Astrocyte (in vitro differentiated cells and primary cell): ENCODE measurements around the gene LCN1. TPM values are rescaled to one million over a fixed set of nuclear protein-coding genes. Genes with fewer than 3 reads are reported as not detected.

ENCODE experiments used
- DNase-seq: peaks from one replicate; pipeline ENCODE4 v3.0.0-alpha.2; 2010; ENCODE audit warnings: low read depth
- FAIRE-seq: peaks from 2 replicates; lab custom pipeline; 2011; peaks lifted over from hg19 to GRCh38; lab: Jason Lieb, UNC
- H2AFZ ChIP-seq: 2 replicates; pipeline ENCODE4 v1.6.0; 2012; ENCODE audit warnings: low read depth, low read length, inconsistent platforms
- H3K27ac ChIP-seq: 2 replicates; pipeline ENCODE4 v1.5.1; 2011; ENCODE audit warnings: low read depth, low read length, inconsistent platforms
- H3K27me3 ChIP-seq: 2 replicates; pipeline ENCODE4 v1.6.0; 2011; ENCODE audit warnings: low read length, inconsistent platforms; ENCODE audit not compliant: insufficient read depth
- H3K36me3 ChIP-seq: 2 replicates; pipeline ENCODE4 v1.5.1; 2011; ENCODE audit warnings: low read length, inconsistent platforms; ENCODE audit not compliant: insufficient read depth
- H3K4me1 ChIP-seq: 2 replicates; pipeline ENCODE4 v1.5.1; 2011; ENCODE audit warnings: low read length, inconsistent platforms; ENCODE audit not compliant: insufficient read depth
- H3K4me2 ChIP-seq: 2 replicates; pipeline ENCODE4 v1.6.0; 2012; ENCODE audit warnings: low read length, inconsistent platforms
- H3K4me3 ChIP-seq: 2 replicates; pipeline ENCODE4 v1.5.1; 2011; ENCODE audit warnings: low read depth, mild to moderate bottlenecking, low read length, inconsistent platforms; ENCODE audit not compliant: insufficient read depth
- H3K79me2 ChIP-seq: 2 replicates; pipeline ENCODE4 v1.6.0; 2012; ENCODE audit warnings: mild to moderate bottlenecking, low read length, inconsistent platforms; ENCODE audit not compliant: insufficient read depth
- H3K9ac ChIP-seq: 2 replicates; pipeline ENCODE4 v1.6.0; 2012; ENCODE audit warnings: mild to moderate bottlenecking, low read length, inconsistent platforms
- H3K9me3 ChIP-seq: 2 replicates; pipeline ENCODE4 v1.5.1; 2012; ENCODE audit warnings: low read depth, mild to moderate bottlenecking, low read length, inconsistent platforms; ENCODE audit not compliant: insufficient read depth
- H4K20me1 ChIP-seq: 2 replicates; pipeline ENCODE4 v1.6.0; 2012; ENCODE audit warnings: low read length, inconsistent platforms; ENCODE audit not compliant: insufficient read depth
- H3K27ac Mint-ChIP-seq: one replicate; pipeline ENCODE4 v1.8.0; 2021; ENCODE audit warnings: mild to moderate bottlenecking, mixed read lengths; ENCODE audit not compliant: unreplicated experiment
- H3K27me3 Mint-ChIP-seq: one replicate; pipeline ENCODE4 v1.8.0; 2021; ENCODE audit warnings: low read depth, mixed read lengths; ENCODE audit not compliant: unreplicated experiment
- H3K36me3 Mint-ChIP-seq: one replicate; pipeline ENCODE4 v1.8.0; 2021; ENCODE audit warnings: low read depth, mixed read lengths; ENCODE audit not compliant: unreplicated experiment
- H3K4me1 Mint-ChIP-seq: one replicate; pipeline ENCODE4 v1.8.0; 2021; ENCODE audit warnings: low read depth, mixed read lengths; ENCODE audit not compliant: unreplicated experiment
- H3K4me3 Mint-ChIP-seq: one replicate; pipeline ENCODE4 v1.8.0; 2021; ENCODE audit warnings: mild to moderate bottlenecking, moderate library complexity, mixed read lengths; ENCODE audit not compliant: unreplicated experiment
- H3K9me3 Mint-ChIP-seq: one replicate; pipeline ENCODE4 v1.8.0; 2021; ENCODE audit warnings: mild to moderate bottlenecking, mixed read lengths; ENCODE audit not compliant: unreplicated experiment
- CTCF ChIP-seq: IDR thresholded peaks from 2 replicates; pipeline ENCODE4 v1.5.1; 2011; ENCODE audit warnings: low read depth, mild to moderate bottlenecking, inconsistent platforms, low read length, moderate library complexity; ENCODE audit not compliant: insufficient read depth
- EZH2 ChIP-seq: IDR thresholded peaks from 2 replicates; pipeline ENCODE4 v1.6.1; 2012; ENCODE audit warnings: mild to moderate bottlenecking, low read length, inconsistent platforms; ENCODE audit not compliant: insufficient read depth
- total RNA-seq: library from RNA; stranded (reverse); gene quantifications from 2 replicates; pipeline ENCODE4 v1.2.1, GENCODE V29; 2021

Gene LCN1
- total RNA-seq, 1 donor from 2014 or later, result not detected

GRCh38 chr9:135570456-135570855 is 49.2 kb downstream of the LCN1 start:
- H3K27me3 Mint-ChIP-seq, result peaks cover 22% of the 10 kb centered on the region
- no peak overlapping the region for H3K4me3 Mint-ChIP-seq
- Histone ChIP-seq H3K27ac (no peak overlapping the region), H3K9me3 (peaks cover 3% of the 10 kb centered on the region), H3K79me2 (no peaks in the 10 kb centered on the region), H3K4me1 (no peaks in the 10 kb centered on the region), H3K4me2 (no peak overlapping the region), H3K27me3 (no peaks in the 10 kb centered on the region), H2AFZ (no peak overlapping the region), H3K4me3 (no peak overlapping the region), H3K36me3 (no peaks in the 10 kb centered on the region), H4K20me1 (no peaks in the 10 kb centered on the region), H3K9ac (no peak overlapping the region)
- H3K36me3 Mint-ChIP-seq, result no peaks in the 10 kb centered on the region
- no peak overlapping the region for H3K27ac Mint-ChIP-seq
- H3K9me3 Mint-ChIP-seq, result peaks cover 16% of the 10 kb centered on the region
- TF ChIP-seq CTCF, result no peak
- no peak for TF ChIP-seq EZH2
- FAIRE-seq (no peak), DNase-seq (no peak)
- H3K4me1 Mint-ChIP-seq, result no peaks in the 10 kb centered on the region

GRCh38 chr9:135572233-135572632 is 51.0 kb downstream of the LCN1 start:
- DNase-seq, result no peak
- Histone ChIP-seq H3K36me3 (no peaks in the 10 kb centered on the region), H3K4me2 (no peak overlapping the region), H4K20me1 (no peaks in the 10 kb centered on the region), H3K4me1 (no peaks in the 10 kb centered on the region), H2AFZ (no peak overlapping the region), H3K27ac (no peak overlapping the region), H3K9ac (no peak overlapping the region), H3K27me3 (no peaks in the 10 kb centered on the region), H3K4me3 (no peak overlapping the region), H3K79me2 (no peaks in the 10 kb centered on the region), H3K9me3 (peaks cover 5% of the 10 kb centered on the region)
- Mint-ChIP-seq H3K4me3 (no peak overlapping the region), H3K9me3 (peaks cover 13% of the 10 kb centered on the region), H3K4me1 (no peaks in the 10 kb centered on the region), H3K27me3 (peaks cover 15% of the 10 kb centered on the region), H3K27ac (no peak overlapping the region), H3K36me3 (no peaks in the 10 kb centered on the region)
- no peak for FAIRE-seq
- TF ChIP-seq EZH2 (no peak), CTCF (no peak)

- Mint-ChIP-seq H3K4me1 (no peaks in the 10 kb centered on the region), H3K27ac (no peak overlapping the region), H3K36me3 (no peaks in the 10 kb centered on the region), H3K9me3 (peaks cover 11% of the 10 kb centered on the region), H3K4me3 (no peak overlapping the region), H3K27me3 (peaks cover 16% of the 10 kb centered on the region)
- TF ChIP-seq CTCF, result no peak
- Histone ChIP-seq H3K79me2 (no peaks in the 10 kb centered on the region), H3K4me2 (no peak overlapping the region), H2AFZ (no peak overlapping the region), H3K4me1 (no peaks in the 10 kb centered on the region), H3K4me3 (no peak overlapping the region), H3K9ac (no peak overlapping the region), H3K27me3 (no peaks in the 10 kb centered on the region), H3K36me3 (no peaks in the 10 kb centered on the region), H4K20me1 (no peaks in the 10 kb centered on the region), H3K9me3 (peaks cover 5% of the 10 kb centered on the region), H3K27ac (no peak overlapping the region)
- FAIRE-seq (no peak), DNase-seq (no peak)
Measured at GRCh38 chr9:135573124-135573523, 51.9 kb downstream of the LCN1 start.
